Endothelial cell (in vitro differentiated cells): ENCODE data around the gene FOS. TPM values are rescaled to one million over a fixed set of nuclear protein-coding genes. Genes with fewer than 3 reads are reported as not detected.
A peak's percentile ranks its signal among the peaks of the same experiment; 100 is the strongest.
"Not testable (repeated sequence)": the region's sequence is repeated elsewhere in the genome, so short reads cannot be mapped to it uniquely, and the experiment has no call there.

ENCODE experiments used
- DNase-seq: peaks from one replicate; pipeline ENCODE4 v3.0.0; 2021; ENCODE audit warnings: low spot score
- H3K27ac Mint-ChIP-seq: one replicate; pipeline ENCODE4 v1.8.0; 2021; ENCODE audit warnings: mixed read lengths, inconsistent platforms; ENCODE audit not compliant: unreplicated experiment
- H3K27me3 Mint-ChIP-seq: one replicate; pipeline ENCODE4 v1.8.0; 2021; ENCODE audit warnings: mild to moderate bottlenecking, moderate library complexity, mixed read lengths, inconsistent platforms; ENCODE audit not compliant: unreplicated experiment
- H3K36me3 Mint-ChIP-seq: one replicate; pipeline ENCODE4 v1.8.0; 2021; ENCODE audit warnings: mild to moderate bottlenecking, low read depth, mixed read lengths, inconsistent platforms; ENCODE audit not compliant: unreplicated experiment
- H3K4me1 Mint-ChIP-seq: one replicate; pipeline ENCODE4 v1.8.0; 2021; ENCODE audit warnings: mild to moderate bottlenecking, mixed read lengths, inconsistent platforms; ENCODE audit not compliant: unreplicated experiment
- H3K4me3 Mint-ChIP-seq: one replicate; pipeline ENCODE4 v1.8.0; 2021; ENCODE audit warnings: mild to moderate bottlenecking, mixed read lengths, inconsistent platforms; ENCODE audit not compliant: unreplicated experiment
- H3K9me3 Mint-ChIP-seq: one replicate; pipeline ENCODE4 v1.8.0; 2021; ENCODE audit warnings: mixed read lengths, inconsistent platforms; ENCODE audit not compliant: unreplicated experiment
- CTCF ChIP-seq: fragments of 200-600 bp; sonication (generic); IDR thresholded peaks from one replicate; pipeline ENCODE4 v1.5.0; 2021; ENCODE audit warnings: antibody characterized with exemption; ENCODE audit not compliant: unreplicated experiment
- total RNA-seq: library from RNA; stranded (reverse); fragmentation: NEBNext Ultra II Directional; extraction: Animal tissue kit (Norgen Biotek cat#: 25700); gene quantifications from one replicate; pipeline ENCODE4 v1.2.1, GENCODE V29; 2021; ENCODE audit not compliant: unreplicated experiment

The FOS gene
- total RNA-seq, 1 donor from 2014 or later, result 41.5 TPM

GRCh38 chr14:75281654-75282019 lies 3.0 kb downstream of the FOS start:
- Mint-ChIP-seq H3K27ac (peak overlapping the region; percentile 70), H3K4me3 (peak overlapping the region; percentile 87), H3K9me3 (no peaks in the 10 kb centered on the region), H3K27me3 (peaks cover 38% of the 10 kb centered on the region), H3K4me1 (peaks cover 18% of the 10 kb centered on the region), H3K36me3 (peaks cover 6% of the 10 kb centered on the region)
- DNase-seq, result no peak
- TF ChIP-seq CTCF, result no peak

GRCh38 chr14:75282170-75282554 lies 3.5 kb downstream of the FOS start:
- DNase-seq, result no peak
- Mint-ChIP-seq H3K27me3 (peaks cover 38% of the 10 kb centered on the region), H3K4me3 (no peak overlapping the region), H3K9me3 (no peaks in the 10 kb centered on the region), H3K36me3 (peaks cover 6% of the 10 kb centered on the region), H3K4me1 (peaks cover 16% of the 10 kb centered on the region), H3K27ac (peak overlapping the region; percentile 27)
- no peak for TF ChIP-seq CTCF

GRCh38 chr14:75282555-75283161 lies 4.0 kb downstream of the FOS start:
- H3K9me3 Mint-ChIP-seq, H3K27ac Mint-ChIP-seq, H3K36me3 Mint-ChIP-seq, H3K4me3 Mint-ChIP-seq, DNase-seq: not testable (repeated sequence)
- Mint-ChIP-seq H3K27me3 (peaks cover 36% of the 10 kb centered on the region), H3K4me1 (peaks cover 17% of the 10 kb centered on the region)

GRCh38 chr14:75283162-75283832 lies 4.7 kb downstream of the FOS start:
- H3K36me3 Mint-ChIP-seq, result peaks cover 6% of the 10 kb centered on the region
- H3K4me3 Mint-ChIP-seq, result peak overlapping the region; percentile 7
- H3K27ac Mint-ChIP-seq, result no peak overlapping the region
- H3K9me3 Mint-ChIP-seq, result no peaks in the 10 kb centered on the region
- DNase-seq, result no peak
- H3K27me3 Mint-ChIP-seq, result peaks cover 33% of the 10 kb centered on the region
- TF ChIP-seq CTCF, result no peak
- H3K4me1 Mint-ChIP-seq, result peaks cover 17% of the 10 kb centered on the region

GRCh38 chr14:75283833-75284563 lies 5.4 kb downstream of the FOS start:
- H3K27me3 Mint-ChIP-seq, result peaks cover 29% of the 10 kb centered on the region
- TF ChIP-seq CTCF, result no peak
- H3K4me3 Mint-ChIP-seq, result no peak overlapping the region
- H3K9me3 Mint-ChIP-seq, result no peaks in the 10 kb centered on the region
- no peak for DNase-seq
- H3K4me1 Mint-ChIP-seq, result peaks cover 17% of the 10 kb centered on the region
- peaks cover 6% of the 10 kb centered on the region for H3K36me3 Mint-ChIP-seq
- H3K27ac Mint-ChIP-seq, result no peak overlapping the region
